ENCODE data around the gene TUB.

DNA sequence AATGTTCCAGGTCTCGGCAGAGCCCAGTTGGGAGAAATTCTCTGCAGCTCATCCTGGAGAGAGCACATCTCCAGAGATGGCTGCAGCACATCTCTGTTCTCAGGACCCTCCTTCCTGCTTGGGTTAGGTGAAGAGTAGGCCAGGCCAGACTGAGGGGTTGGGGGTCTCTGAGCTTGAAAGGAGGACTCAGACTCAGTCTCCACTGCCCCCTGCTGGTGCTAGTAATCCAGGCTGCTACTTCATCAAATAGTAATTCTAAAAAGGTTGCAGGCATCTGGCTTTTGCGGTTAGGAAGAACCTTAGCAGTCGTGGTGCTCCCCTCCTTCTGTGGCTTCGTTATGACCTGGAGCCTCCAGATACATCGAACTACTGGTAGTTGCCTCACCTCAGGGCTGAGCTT, 9.7 kb downstream of the TUB start:
- no peak for TF ChIP-seq ZIK1 (CRISPR knock-in tag; IDR thresholded peaks at IDR 0.05; ENCODE audit: borderline replicate concordance, low read depth)
- TF ChIP-seq WIZ (CRISPR knock-in tag; IDR thresholded peaks at IDR 0.05) = no peak
- no peak for TF ChIP-seq ZBTB21 (CRISPR knock-in tag; IDR thresholded peaks at IDR 0.05)
- TF ChIP-seq, protein P1, sequence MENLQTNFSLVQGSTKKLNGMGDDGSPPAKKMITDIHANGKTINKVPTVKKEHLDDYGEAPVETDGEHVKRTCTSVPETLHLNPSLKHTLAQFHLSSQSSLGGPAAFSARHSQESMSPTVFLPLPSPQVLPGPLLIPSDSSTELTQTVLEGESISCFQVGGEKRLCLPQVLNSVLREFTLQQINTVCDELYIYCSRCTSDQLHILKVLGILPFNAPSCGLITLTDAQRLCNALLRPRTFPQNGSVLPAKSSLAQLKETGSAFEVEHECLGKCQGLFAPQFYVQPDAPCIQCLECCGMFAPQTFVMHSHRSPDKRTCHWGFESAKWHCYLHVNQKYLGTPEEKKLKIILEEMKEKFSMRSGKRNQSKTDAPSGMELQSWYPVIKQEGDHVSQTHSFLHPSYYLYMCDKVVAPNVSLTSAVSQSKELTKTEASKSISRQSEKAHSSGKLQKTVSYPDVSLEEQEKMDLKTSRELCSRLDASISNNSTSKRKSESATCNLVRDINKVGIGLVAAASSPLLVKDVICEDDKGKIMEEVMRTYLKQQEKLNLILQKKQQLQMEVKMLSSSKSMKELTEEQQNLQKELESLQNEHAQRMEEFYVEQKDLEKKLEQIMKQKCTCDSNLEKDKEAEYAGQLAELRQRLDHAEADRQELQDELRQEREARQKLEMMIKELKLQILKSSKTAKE (CRISPR knock-in tag; IDR thresholded peaks at IDR 0.05; ENCODE audit: borderline replicate concordance) = no peak
- TF ChIP-seq, protein P2, sequence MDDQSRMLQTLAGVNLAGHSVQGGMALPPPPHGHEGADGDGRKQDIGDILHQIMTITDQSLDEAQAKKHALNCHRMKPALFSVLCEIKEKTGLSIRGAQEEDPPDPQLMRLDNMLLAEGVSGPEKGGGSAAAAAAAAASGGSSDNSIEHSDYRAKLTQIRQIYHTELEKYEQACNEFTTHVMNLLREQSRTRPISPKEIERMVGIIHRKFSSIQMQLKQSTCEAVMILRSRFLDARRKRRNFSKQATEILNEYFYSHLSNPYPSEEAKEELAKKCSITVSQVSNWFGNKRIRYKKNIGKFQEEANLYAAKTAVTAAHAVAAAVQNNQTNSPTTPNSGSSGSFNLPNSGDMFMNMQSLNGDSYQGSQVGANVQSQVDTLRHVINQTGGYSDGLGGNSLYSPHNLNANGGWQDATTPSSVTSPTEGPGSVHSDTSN (CRISPR knock-in tag; IDR thresholded peaks at IDR 0.05; ENCODE audit: borderline replicate concordance) = no peak
- TF ChIP-seq TAF1 (CRISPR knock-in tag; IDR thresholded peaks at IDR 0.05) = no peak
- TF ChIP-seq, protein P3, sequence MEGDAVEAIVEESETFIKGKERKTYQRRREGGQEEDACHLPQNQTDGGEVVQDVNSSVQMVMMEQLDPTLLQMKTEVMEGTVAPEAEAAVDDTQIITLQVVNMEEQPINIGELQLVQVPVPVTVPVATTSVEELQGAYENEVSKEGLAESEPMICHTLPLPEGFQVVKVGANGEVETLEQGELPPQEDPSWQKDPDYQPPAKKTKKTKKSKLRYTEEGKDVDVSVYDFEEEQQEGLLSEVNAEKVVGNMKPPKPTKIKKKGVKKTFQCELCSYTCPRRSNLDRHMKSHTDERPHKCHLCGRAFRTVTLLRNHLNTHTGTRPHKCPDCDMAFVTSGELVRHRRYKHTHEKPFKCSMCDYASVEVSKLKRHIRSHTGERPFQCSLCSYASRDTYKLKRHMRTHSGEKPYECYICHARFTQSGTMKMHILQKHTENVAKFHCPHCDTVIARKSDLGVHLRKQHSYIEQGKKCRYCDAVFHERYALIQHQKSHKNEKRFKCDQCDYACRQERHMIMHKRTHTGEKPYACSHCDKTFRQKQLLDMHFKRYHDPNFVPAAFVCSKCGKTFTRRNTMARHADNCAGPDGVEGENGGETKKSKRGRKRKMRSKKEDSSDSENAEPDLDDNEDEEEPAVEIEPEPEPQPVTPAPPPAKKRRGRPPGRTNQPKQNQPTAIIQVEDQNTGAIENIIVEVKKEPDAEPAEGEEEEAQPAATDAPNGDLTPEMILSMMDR (CRISPR knock-in tag; IDR thresholded peaks at IDR 0.05) = peak; percentile 61
- TF ChIP-seq ZNF510 (CRISPR knock-in tag; IDR thresholded peaks at IDR 0.05; ENCODE audit: low read depth) = no peak
- no peak for TF ChIP-seq POLR2AphosphoS5 (IDR thresholded peaks at IDR 0.05; ENCODE audit: low read depth, low read length)

All from HepG2 (cell line).